CD4-positive, alpha-beta T cell treated with Interleukin-15 for 4 hours (primary cell): ENCODE results near the gene DFFB.
A peak's percentile ranks its signal among the peaks of the same experiment; 100 is the strongest.
"Not testable (repeated sequence)": the region's sequence is repeated elsewhere in the genome, so short reads cannot be mapped to it uniquely, and the experiment has no call there.

Source experiments
- DNase-seq: peaks from one replicate; pipeline ENCODE4 v3.0.0-alpha.2; 2020; ENCODE audit warnings: low spot score

DFFB gene

GRCh38 chr1:3910049-3910731 is 52.9 kb downstream of the DFFB start:
- no peak for DNase-seq

- DNase-seq: peak; percentile 70
These were observed 53.9 kb downstream of the DFFB start for GRCh38 chr1:3910857-3911845.

GRCh38 chr1:3911981-3912808 is 54.9 kb downstream of the DFFB start:
- no peak for DNase-seq

- no peak for DNase-seq
These were observed 55.8 kb downstream of the DFFB start for GRCh38 chr1:3912809-3913685.

DNA sequence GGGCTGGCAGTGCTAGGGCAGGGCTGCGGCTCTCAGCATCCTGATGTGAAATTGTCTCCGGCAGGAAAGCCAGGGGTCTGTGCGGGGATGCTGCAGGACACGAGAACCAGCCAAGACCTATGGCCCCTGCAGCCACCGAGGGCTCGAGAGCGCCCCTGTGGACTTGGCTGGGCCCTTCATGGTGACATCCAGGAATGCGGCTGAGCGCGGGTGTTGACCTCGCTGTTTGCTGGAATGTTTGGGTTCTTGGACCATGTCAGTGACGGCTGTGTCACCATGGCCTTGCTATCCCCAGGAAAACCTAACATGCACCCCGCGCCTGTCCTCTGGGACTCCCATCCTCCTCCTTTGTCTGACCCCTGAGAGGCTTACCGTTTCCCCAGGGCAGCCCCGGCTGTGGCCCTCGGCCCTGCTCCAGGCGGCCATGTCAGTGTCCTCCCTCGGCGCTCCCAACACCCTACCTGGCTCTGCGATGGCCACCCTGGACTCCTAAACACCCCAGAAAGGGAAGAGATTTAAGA is 57.1 kb downstream of the DFFB start:
- no peak for DNase-seq

GRCh38 chr1:3914911-3915310 is 57.6 kb downstream of the DFFB start:
- DNase-seq: no peak

- no peak for DNase-seq
These were observed 58.4 kb downstream of the DFFB start for GRCh38 chr1:3915551-3916121.

GRCh38 chr1:3917761-3918160 is 60.5 kb downstream of the DFFB start:
- no peak for DNase-seq

GRCh38 chr1:3918359-3918758 is 61.1 kb downstream of the DFFB start:
- DNase-seq: not testable (repeated sequence)

GRCh38 chr1:3918966-3919611 is 61.8 kb downstream of the DFFB start:
- DNase-seq: no peak

GRCh38 chr1:3919706-3920105 is 62.4 kb downstream of the DFFB start:
- no peak for DNase-seq

DNA sequence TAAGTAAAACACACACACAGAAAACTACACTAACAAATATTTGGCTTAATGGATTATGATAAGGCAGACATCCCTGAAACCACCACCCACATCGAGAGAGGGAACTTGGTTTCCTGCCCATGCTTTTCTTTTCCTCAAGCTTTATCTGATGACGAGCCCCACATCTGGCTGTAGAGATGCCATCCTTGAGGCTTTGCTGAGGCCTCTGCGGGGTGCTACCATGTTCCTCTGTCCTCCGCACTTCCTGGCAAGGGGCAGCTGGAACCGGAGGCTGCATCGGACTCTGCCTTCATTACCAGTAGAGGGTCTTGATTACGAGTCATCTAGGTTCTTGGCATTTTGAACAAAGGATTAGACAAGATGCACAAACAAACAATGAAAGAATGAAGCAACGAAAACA is 64.5 kb downstream of the DFFB start:
- DNase-seq: no peak

- DNase-seq: peak; percentile 51
These were observed 65.0 kb downstream of the DFFB start for GRCh38 chr1:3922201-3922725.

DNA sequence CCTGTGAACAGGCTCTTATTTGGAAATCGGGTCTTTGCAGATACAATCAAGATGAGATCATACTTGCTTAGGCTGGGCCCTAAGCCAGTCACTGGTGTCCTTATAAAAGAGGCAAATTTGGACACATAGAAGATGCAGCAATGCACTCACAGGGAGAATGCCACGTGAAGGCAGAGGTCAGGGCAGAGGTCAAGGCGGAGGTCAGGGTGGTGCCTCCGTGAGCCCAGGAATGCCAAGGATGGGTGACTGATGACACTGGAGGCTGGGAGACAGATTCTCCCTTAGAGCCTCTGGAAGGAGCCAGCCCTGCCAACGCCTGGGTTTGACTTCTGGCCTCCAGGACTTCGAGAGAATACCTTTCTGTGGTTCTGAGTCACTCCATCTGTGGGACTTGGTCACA is 65.6 kb downstream of the DFFB start:
- DNase-seq: no peak

- no peak for DNase-seq
These were observed 66.3 kb downstream of the DFFB start for GRCh38 chr1:3923378-3924185.

DNA sequence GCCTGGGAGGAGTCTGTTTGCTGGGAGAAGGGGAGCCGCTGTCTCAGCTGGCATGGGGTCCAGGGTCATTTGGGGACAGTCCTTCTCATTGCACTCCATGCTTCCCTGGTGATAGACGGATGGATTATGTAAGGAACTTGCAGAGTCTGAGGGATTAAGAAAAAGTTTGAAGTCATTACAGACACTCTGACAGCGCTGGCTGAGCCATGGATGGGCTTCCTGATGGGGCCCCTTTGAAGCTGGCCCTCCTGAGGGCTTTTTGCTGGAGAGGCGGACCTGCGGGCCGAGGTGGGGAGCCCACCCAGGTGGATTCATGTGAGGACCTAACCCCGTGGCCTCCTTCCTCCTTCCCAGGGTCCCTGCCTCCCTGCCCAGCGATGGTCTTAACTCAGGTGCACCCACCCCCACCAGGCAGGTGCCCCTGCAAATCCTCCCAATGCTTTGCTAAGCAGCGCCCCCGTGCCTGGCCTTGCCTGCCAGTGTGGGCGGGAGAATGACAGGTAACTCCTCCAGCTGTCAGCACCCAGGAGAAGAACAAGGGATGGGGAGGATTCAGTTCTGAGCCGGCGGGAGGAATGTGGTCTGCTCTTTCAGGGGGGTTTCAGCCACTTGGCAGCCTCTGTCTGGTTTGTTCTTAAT is 67.0 kb downstream of the DFFB start:
- no peak for DNase-seq

DNA sequence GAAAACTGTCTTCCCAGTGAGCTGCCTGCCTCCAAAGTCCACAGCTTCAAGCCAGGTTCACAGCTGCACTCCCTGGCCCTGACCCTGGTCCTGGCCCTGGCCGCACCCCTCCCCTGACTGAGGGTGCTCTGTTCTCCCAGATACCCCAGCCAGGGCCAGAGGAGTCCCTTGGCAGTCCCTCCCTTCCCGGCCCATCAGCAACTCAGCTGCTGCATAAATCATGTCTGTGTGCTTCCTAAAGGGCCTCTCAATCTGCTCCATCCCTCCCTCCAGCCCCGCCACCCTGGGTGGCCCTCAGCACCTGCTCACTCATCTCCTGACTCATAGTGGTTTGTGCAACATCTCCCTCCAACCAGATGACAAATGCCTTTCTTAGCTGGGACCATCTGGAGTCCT is 67.5 kb downstream of the DFFB start:
- DNase-seq: no peak

- no peak for DNase-seq
These were observed 68.0 kb downstream of the DFFB start for GRCh38 chr1:3925256-3925655.

DNA sequence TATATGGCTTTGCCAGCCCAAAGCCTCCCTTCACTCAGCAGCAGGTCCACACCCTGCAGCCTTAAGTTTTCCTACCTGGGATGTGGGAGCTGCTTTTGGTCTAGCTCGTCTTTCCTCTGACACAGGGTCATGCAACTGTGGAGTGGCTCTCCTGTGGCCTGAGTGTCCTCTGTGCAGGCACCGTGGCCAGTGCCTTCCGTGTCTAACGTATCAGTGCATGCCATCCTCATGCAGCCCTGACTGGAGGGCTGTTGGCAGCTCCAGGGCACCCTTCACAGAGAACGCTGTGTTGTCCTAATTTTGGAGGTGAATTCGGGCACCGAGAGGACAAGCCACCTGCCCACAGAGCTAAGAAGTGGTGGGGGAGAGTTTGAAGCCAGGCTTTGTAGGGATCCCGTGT is 68.5 kb downstream of the DFFB start:
- no peak for DNase-seq
